ENCODE results near the gene STIM2. TPM values are rescaled to one million over a fixed set of nuclear protein-coding genes. Genes with fewer than 3 reads are reported as not detected.

The STIM2 gene
- total RNA-seq, 6 experiments from 2014 or later, result 9.1 to 14.6 (median 9.6) TPM

GRCh38 chr4:26936284-26937065 lies 75.8 kb downstream of the STIM2 start:
- TF ChIP-seq CTCF (IDR thresholded peaks at IDR 0.05), result no peak
- no peak for TF ChIP-seq POLR2A (IDR thresholded peaks at IDR 0.05)

GRCh38 chr4:26937139-26937538 lies 76.5 kb downstream of the STIM2 start:
- Histone ChIP-seq H3K4me3 (no peak overlapping the region), H3K4me1 (peaks cover 0 to 4% (median 0%) of the 10 kb centered on the region in 4 donors), H3K36me3 (no peaks in the 10 kb centered on the region), H3K27me3 (no peaks in the 10 kb centered on the region), H3K27ac (no peak overlapping the region), H3K9me3 (no peaks in the 10 kb centered on the region)
- intact Hi-C loops (cut with DNase I), result no loop called here
- WGBS (ENCODE audit: insufficient coverage, low coverage, low lambda C conversion rate, missing lambda C conversion rate), result 86% methylated on average over 2 of the region's 2 CpGs
- DNase-seq, result no peak
- ATAC-seq, result peak in 3 of 4 donors; percentile 32 to 43 (median 42)
- no peak for TF ChIP-seq POLR2A (IDR thresholded peaks at IDR 0.05)

More at GRCh38 chr4:26936284-26937065, 75.8 kb downstream of the STIM2 start:
- Histone ChIP-seq H3K4me1 (peaks cover 0 to 4% (median 0%) of the 10 kb centered on the region in 4 donors), H3K36me3 (no peaks in the 10 kb centered on the region), H3K9me3 (no peaks in the 10 kb centered on the region), H3K27ac (no peak overlapping the region), H3K27me3 (no peaks in the 10 kb centered on the region), H3K4me3 (no peak overlapping the region)
- ATAC-seq, result peak; percentile 21 to 96 (median 70)
- intact Hi-C loops (cut with DNase I), result no loop called here
- 83% methylated on average over 3 of the region's 5 CpGs for WGBS (ENCODE audit: insufficient coverage, low coverage, low lambda C conversion rate, missing lambda C conversion rate)
- peak in 1 of 3 donors; percentile 28 for DNase-seq

- no peak for TF ChIP-seq CTCF (IDR thresholded peaks at IDR 0.05)
- no peak for TF ChIP-seq POLR2A (IDR thresholded peaks at IDR 0.05)
- Histone ChIP-seq H3K4me1 (peaks cover 0 to 4% (median 0%) of the 10 kb centered on the region in 4 donors), H3K36me3 (no peaks in the 10 kb centered on the region), H3K4me3 (no peak overlapping the region), H3K27me3 (no peaks in the 10 kb centered on the region), H3K27ac (no peak overlapping the region), H3K9me3 (no peaks in the 10 kb centered on the region)
- ATAC-seq (no peak), DNase-seq (no peak)
- intact Hi-C loops (cut with DNase I), result no loop called here
- WGBS (ENCODE audit: insufficient coverage, low coverage, low lambda C conversion rate, missing lambda C conversion rate), result 84% methylated on average over 3 of the region's 3 CpGs
Observed at GRCh38 chr4:26937567-26937966, 76.9 kb downstream of the STIM2 start.

- H3K36me3 ChIP-seq, result no peaks in the 10 kb centered on the region
- 85% methylated on average over 2 of the region's 2 CpGs for WGBS (ENCODE audit: insufficient coverage, low coverage, low lambda C conversion rate, missing lambda C conversion rate)
- TF ChIP-seq CTCF (IDR thresholded peaks at IDR 0.05), result no peak
- no peak for TF ChIP-seq POLR2A (IDR thresholded peaks at IDR 0.05)
- DNase-seq (no peak), ATAC-seq (no peak)
- peaks cover 0 to 4% (median 0%) of the 10 kb centered on the region in 4 donors for H3K4me1 ChIP-seq
- H3K27me3 ChIP-seq, result no peaks in the 10 kb centered on the region
- H3K4me3 ChIP-seq, result no peak overlapping the region
- no peaks in the 10 kb centered on the region for H3K9me3 ChIP-seq
- intact Hi-C loops (cut with DNase I), result no loop called here
- H3K27ac ChIP-seq, result no peak overlapping the region
Observed at GRCh38 chr4:26938516-26938915, 77.9 kb downstream of the STIM2 start.

GRCh38 chr4:26941951-26942350 lies 81.3 kb downstream of the STIM2 start:
- intact Hi-C loops (cut with DNase I), result no loop called here
- H3K4me1 ChIP-seq, result no peaks in the 10 kb centered on the region
- no peaks in the 10 kb centered on the region for H3K27me3 ChIP-seq
- TF ChIP-seq CTCF (IDR thresholded peaks at IDR 0.05) (no peak), POLR2A (IDR thresholded peaks at IDR 0.05) (no peak)
- no peaks in the 10 kb centered on the region for H3K9me3 ChIP-seq
- WGBS (ENCODE audit: insufficient coverage, low coverage, low lambda C conversion rate, missing lambda C conversion rate), result 80% methylated on average over 1 of the region's 1 CpG
- no peak overlapping the region for H3K4me3 ChIP-seq
- ATAC-seq (no peak), DNase-seq (no peak)
- no peak overlapping the region for H3K27ac ChIP-seq
- no peaks in the 10 kb centered on the region for H3K36me3 ChIP-seq

All from right lobe of liver (tissue), 6 donors.